Measurements from ENCODE around the gene IST1.

Gene IST1

DNA sequence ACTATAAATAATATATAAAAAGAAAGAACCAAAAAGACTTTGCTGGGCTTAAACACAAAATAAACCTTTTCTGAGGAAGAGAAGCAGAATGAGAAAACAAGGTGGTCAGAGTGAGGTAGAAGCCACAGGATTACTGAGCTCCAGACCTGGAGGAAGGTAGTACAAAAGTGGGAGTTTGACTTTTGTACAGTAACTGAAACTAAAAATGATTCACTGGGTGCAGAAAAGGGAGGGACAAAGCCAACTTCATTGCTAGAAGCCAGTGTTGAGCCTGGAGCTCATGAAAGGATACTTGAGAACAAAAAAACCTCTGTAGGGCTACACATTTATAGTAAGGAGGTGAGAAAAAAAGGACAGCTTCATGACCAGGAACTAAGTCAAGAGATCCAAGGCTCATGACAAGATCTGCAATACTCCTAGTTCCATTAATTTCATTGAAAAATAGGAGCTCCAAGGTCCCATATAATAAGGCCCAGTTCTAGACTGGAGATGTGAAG is 59.4 kb downstream of the IST1 start:
- Histone ChIP-seq H3K36me3 (ENCODE audit: control insufficient read depth, insufficient read depth, low read length) (no peaks in the 10 kb centered on the region), H3K9ac (ENCODE audit: low read length) (no peak overlapping the region), H3K27ac (ENCODE audit: low read depth, low read length) (no peak overlapping the region), H3K27me3 (ENCODE audit: control insufficient read depth, insufficient read depth, low read length) (no peaks in the 10 kb centered on the region), H3K4me3 (ENCODE audit: low read length) (no peak overlapping the region), H3K4me1 (ENCODE audit: control insufficient read depth, insufficient read depth, low read length) (no peaks in the 10 kb centered on the region)

DNA sequence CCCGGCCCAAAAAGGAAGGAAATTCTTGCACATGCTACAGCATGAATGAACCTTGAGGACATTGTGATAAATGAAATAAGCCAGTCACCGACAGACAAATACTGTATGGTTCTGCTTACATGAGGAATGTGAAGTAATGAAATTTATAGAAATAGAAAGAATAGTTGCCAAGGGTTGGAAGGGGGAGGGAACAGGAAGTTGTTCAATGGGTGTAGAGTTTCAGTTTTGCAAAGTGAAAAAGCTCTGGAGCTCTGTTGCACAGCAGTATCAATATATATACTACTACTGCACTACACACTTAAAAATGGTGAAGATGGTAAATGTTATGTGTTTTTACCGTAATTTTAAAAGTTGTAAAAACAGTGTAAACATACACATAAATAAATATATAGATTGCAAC is 61.2 kb downstream of the IST1 start:
- Histone ChIP-seq H3K27ac (ENCODE audit: low read depth, low read length) (no peak overlapping the region), H3K36me3 (ENCODE audit: control insufficient read depth, insufficient read depth, low read length) (no peaks in the 10 kb centered on the region), H3K4me1 (ENCODE audit: control insufficient read depth, insufficient read depth, low read length) (no peaks in the 10 kb centered on the region), H3K4me3 (ENCODE audit: low read length) (no peak overlapping the region), H3K27me3 (ENCODE audit: control insufficient read depth, insufficient read depth, low read length) (no peaks in the 10 kb centered on the region), H3K9ac (ENCODE audit: low read length) (no peak overlapping the region)

DNA sequence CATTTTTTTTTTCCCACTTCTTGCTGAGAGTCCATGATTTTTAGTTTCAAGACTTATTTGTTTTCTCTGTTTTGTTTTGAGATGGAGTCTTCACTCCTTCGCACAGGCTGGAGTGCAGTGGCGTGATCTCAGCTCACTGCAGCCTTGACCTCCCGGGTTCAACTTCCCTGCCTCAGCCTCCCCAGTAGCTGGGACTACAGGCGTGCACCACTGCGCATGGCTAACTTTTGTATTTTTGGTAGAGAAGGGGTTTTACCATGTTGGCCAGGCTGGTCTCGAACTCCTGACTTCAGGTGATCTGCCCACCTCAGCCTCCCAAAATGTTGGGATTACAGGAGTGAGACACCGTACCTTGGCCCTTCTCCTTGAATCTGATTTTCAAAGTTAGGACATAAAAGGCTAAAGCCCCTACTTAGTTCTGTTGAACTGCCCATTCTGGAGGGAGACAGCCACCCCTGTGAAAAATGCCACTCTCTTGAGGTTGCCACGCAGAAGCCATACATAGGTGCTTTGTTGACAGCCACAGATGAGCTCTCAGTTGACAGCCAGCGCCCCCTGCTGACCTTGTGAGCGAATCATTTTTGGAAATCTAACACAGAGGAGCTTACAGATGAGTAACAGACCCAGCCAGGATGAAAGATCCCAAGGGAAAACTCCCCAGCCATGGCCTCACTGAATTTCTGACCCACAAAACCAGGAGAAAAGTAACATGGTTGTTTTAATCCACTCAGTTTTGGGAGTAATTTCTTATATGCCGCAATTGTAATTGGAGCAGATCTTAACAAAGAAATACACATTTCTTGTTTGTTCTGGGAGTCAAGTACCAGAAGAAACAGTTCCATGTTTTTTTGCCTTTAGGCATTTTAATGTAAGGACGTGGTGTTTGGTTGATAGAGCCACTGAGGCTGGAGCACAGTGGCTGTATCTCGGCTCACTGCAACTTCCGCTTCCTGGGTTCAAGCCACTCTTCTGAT is 66.0 kb downstream of the IST1 start:
- H3K4me3 ChIP-seq (ENCODE audit: low read length), result no peak overlapping the region
- H3K4me1 ChIP-seq (ENCODE audit: control insufficient read depth, insufficient read depth, low read length), result no peaks in the 10 kb centered on the region
- H3K27me3 ChIP-seq (ENCODE audit: control insufficient read depth, insufficient read depth, low read length), result no peaks in the 10 kb centered on the region
- H3K9ac ChIP-seq (ENCODE audit: low read length), result no peak overlapping the region
- no peaks in the 10 kb centered on the region for H3K36me3 ChIP-seq (ENCODE audit: control insufficient read depth, insufficient read depth, low read length)
- no peak overlapping the region for H3K27ac ChIP-seq (ENCODE audit: low read depth, low read length)

DNA sequence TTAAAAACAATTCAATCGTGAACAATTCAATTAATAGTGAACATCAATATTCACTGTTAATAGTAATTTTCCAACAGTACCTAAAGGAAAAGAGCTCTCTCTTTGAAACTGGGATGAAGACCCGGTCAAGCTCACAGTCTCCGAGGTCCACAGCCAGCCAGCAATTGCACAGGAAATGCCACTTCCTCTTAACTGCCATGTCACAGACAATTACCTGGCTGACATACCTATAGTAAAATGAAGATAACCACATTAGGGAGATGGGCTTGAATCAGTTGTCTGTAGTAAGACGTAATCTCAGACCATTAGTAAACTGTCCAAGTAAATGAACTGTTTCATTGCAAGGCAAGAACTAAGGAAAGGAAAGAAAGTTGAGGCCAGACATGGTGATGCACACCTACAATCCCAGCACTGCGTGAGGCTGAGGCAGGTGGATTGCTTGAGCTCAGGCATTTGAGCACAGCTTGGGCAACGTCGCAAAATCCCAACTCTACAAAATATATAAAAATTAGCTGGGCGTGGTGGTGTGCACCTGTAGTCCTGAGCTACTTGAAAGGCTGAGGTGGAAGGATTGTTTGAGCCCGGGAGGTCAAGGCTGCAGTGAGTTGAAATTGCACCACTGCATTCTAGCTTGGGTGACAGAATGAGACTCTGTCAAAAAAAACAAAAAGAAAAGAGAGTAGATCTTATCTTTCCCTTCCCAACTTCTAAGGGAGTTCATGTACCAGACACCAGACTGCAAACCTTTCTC is 68.0 kb downstream of the IST1 start:
- no peaks in the 10 kb centered on the region for H3K27me3 ChIP-seq (ENCODE audit: control insufficient read depth, insufficient read depth, low read length)
- H3K27ac ChIP-seq (ENCODE audit: low read depth, low read length), result no peak overlapping the region
- H3K4me1 ChIP-seq (ENCODE audit: control insufficient read depth, insufficient read depth, low read length), result no peaks in the 10 kb centered on the region
- no peak overlapping the region for H3K9ac ChIP-seq (ENCODE audit: low read length)
- H3K36me3 ChIP-seq (ENCODE audit: control insufficient read depth, insufficient read depth, low read length), result no peaks in the 10 kb centered on the region
- H3K4me3 ChIP-seq (ENCODE audit: low read length), result no peak overlapping the region

DNA sequence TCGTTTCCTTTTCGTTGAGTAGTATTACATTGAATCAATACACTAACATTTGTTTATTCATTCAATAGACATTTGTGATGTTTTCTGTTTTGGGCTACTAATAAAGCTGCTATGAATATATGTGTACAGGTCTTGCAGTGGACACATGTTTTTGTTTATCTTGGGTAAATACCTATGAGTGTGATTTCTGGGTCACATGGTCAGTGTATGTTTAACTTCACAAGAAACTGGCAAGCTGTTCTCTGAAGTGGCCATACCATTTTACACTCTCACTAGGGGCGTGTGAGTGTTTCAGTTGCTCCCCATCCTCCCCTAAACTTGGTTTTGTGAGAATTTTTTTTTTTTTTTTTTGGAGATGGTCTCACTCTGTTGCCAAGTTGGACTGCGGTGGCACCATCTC is 69.9 kb downstream of the IST1 start:
- Histone ChIP-seq H3K4me1 (ENCODE audit: control insufficient read depth, insufficient read depth, low read length) (no peaks in the 10 kb centered on the region), H3K36me3 (ENCODE audit: control insufficient read depth, insufficient read depth, low read length) (no peaks in the 10 kb centered on the region), H3K4me3 (ENCODE audit: low read length) (no peak overlapping the region), H3K9ac (ENCODE audit: low read length) (no peak overlapping the region), H3K27ac (ENCODE audit: low read depth, low read length) (no peak overlapping the region), H3K27me3 (ENCODE audit: control insufficient read depth, insufficient read depth, low read length) (no peaks in the 10 kb centered on the region)

DNA sequence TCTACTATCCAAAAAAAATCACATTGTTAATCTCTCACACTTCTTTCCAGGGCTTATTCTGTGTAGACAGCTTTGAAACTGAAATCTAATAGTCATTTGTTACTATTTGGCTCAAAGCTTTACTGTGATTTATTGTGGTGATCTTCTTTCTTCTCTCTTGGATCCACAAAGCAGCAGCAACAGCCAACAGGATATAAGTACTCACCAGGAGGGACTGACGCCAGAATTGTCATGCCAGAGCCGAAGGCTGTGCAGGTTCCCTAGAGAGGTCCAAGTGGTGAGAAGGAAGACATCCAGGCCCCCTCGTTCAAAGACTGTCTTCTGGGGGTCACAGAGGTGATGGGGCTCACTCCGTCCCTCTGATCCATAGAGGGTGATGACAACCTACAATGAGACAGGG is 71.6 kb downstream of the IST1 start:
- Histone ChIP-seq H3K4me1 (ENCODE audit: control insufficient read depth, insufficient read depth, low read length) (no peaks in the 10 kb centered on the region), H3K36me3 (ENCODE audit: control insufficient read depth, insufficient read depth, low read length) (no peaks in the 10 kb centered on the region), H3K27ac (ENCODE audit: low read depth, low read length) (no peak overlapping the region), H3K4me3 (ENCODE audit: low read length) (no peak overlapping the region), H3K9ac (ENCODE audit: low read length) (no peak overlapping the region), H3K27me3 (ENCODE audit: control insufficient read depth, insufficient read depth, low read length) (peaks cover 2% of the 10 kb centered on the region)

DNA sequence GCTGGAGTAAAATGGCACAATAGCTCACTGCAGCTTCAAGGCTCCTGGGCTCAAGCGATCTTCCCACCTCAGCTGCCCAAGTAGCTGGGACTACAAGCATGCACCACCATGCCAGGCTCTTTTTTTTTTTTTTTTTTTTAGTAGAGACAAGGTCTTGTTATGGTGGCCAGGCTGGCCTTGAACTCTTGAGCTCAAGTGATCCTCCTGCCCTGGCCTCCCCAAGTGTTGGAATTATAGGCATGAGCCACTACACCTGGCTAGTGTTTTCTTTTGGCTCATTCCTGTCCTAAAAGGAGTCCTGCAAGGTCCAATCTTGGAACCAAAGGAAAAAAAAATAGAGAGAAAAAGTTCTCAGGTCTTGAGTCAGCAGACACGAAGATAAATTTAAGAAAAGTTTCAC is 74.0 kb downstream of the IST1 start:
- Histone ChIP-seq H3K27me3 (ENCODE audit: control insufficient read depth, insufficient read depth, low read length) (peaks cover 2% of the 10 kb centered on the region), H3K27ac (ENCODE audit: low read depth, low read length) (no peak overlapping the region), H3K4me3 (ENCODE audit: low read length) (no peak overlapping the region), H3K9ac (ENCODE audit: low read length) (no peak overlapping the region), H3K36me3 (ENCODE audit: control insufficient read depth, insufficient read depth, low read length) (no peaks in the 10 kb centered on the region), H3K4me1 (ENCODE audit: control insufficient read depth, insufficient read depth, low read length) (no peaks in the 10 kb centered on the region)

DNA sequence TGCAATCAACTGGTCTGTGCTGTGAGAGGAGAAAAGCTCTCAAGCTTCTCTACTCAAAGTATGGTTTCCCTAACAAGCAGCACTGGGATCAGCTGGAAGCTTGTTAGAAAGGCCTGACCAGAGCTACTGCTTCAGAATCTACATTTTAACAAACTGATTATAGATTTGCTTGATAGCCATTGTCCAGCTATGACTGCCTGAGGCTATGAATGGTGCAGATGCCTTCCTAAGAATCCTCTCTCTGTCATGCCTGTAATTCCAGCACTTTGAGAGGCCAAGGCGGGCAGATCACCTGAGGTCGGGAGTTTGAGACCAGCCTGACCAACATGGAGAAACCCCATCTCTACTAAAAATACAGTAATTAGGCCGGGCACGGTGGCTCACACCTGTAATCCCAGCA is 76.2 kb downstream of the IST1 start:
- no peaks in the 10 kb centered on the region for H3K4me1 ChIP-seq (ENCODE audit: control insufficient read depth, insufficient read depth, low read length)
- H3K4me3 ChIP-seq (ENCODE audit: low read length), result no peak overlapping the region
- H3K36me3 ChIP-seq (ENCODE audit: control insufficient read depth, insufficient read depth, low read length), result no peaks in the 10 kb centered on the region
- H3K27me3 ChIP-seq (ENCODE audit: control insufficient read depth, insufficient read depth, low read length), result peaks cover 2% of the 10 kb centered on the region
- no peak overlapping the region for H3K9ac ChIP-seq (ENCODE audit: low read length)
- H3K27ac ChIP-seq (ENCODE audit: low read depth, low read length), result no peak overlapping the region

DNA sequence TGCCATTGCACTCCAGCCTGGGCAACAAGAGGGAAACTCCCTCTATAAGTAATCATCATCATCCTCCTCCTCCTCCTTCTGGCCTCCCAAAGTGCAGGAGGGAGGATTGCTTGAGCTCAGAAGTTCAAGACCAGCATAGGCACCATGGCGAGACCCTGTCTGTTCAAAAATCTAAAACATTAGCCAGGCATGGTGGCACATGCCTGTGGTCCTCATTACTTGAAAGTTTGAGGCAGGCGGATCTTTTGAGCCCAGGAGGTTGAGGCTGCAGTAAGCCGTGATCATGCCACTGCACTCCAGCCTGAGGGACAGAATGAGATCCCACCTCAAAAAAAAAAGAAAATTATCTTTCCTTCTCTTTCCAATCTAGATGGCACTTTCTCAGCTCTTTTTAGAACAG is 77.0 kb downstream of the IST1 start:
- Histone ChIP-seq H3K4me1 (ENCODE audit: control insufficient read depth, insufficient read depth, low read length) (no peaks in the 10 kb centered on the region), H3K27me3 (ENCODE audit: control insufficient read depth, insufficient read depth, low read length) (peaks cover 2% of the 10 kb centered on the region), H3K4me3 (ENCODE audit: low read length) (no peak overlapping the region), H3K9ac (ENCODE audit: low read length) (no peak overlapping the region), H3K36me3 (ENCODE audit: control insufficient read depth, insufficient read depth, low read length) (no peaks in the 10 kb centered on the region), H3K27ac (ENCODE audit: low read depth, low read length) (no peak overlapping the region)

DNA sequence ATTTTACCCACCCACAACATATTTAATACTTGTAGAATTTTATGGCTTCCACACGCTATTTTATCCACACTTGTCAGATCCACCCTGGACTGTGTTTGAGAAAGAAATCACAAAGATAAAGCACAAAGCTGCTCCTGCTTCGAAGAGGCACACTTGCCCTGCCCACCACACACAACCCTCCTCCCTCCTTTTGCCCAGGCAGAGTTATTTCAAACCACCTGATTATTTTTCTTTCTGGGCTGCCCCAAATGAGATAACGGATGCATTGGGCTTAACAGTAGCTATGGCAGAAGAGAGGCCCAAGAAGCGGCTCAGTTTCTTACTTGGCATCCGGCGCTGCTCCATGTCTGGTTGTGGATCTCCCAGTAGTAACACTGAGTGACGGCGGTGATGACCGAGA is 77.7 kb downstream of the IST1 start:
- H3K9ac ChIP-seq (ENCODE audit: low read length), result no peak overlapping the region

DNA sequence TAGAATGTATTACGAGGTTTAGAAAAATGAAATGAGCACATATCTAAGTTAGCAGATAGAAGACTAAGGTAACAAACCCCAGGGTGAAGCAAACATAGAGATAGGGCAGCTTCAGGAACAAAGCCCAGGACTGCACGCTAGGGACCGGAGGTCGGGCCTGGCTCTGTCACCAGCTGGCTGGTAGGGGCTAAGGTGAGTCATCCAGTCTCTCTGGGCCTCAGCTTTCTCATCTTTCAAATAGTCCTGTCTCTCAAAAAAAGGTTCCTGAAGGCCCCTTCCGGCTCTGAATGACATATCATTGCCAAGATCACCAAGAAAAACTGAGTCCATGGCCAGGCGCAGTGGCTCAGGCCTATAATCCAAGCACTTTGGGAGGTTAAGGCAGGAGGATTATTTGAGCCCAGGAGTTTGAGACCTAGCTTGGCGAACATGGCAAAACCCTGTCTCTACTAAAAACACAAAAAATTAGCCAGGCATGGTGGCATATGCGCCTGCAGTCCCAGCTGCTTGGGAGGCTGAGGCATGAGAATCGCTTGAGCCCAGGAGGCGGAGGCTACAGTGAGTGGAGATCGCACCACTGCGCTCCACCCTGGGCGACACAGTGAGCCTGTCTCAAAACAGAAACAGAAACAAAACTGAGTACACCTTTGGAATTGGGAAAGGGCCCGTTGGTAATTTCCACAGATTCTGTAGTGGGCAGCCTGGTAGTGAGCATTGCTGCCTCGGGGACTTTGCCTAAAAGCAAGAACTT is 78.9 kb downstream of the IST1 start:
- Histone ChIP-seq H3K27ac (ENCODE audit: low read depth, low read length) (no peak overlapping the region), H3K27me3 (ENCODE audit: control insufficient read depth, insufficient read depth, low read length) (peaks cover 2% of the 10 kb centered on the region), H3K36me3 (ENCODE audit: control insufficient read depth, insufficient read depth, low read length) (no peaks in the 10 kb centered on the region), H3K4me3 (ENCODE audit: low read length) (no peak overlapping the region), H3K9ac (ENCODE audit: low read length) (no peak overlapping the region), H3K4me1 (ENCODE audit: control insufficient read depth, insufficient read depth, low read length) (no peaks in the 10 kb centered on the region)

More for the DNA sequence above, 77.7 kb downstream of the IST1 start:
- Histone ChIP-seq H3K4me3 (ENCODE audit: low read length) (no peak overlapping the region), H3K36me3 (ENCODE audit: control insufficient read depth, insufficient read depth, low read length) (no peaks in the 10 kb centered on the region), H3K27ac (ENCODE audit: low read depth, low read length) (no peak overlapping the region), H3K27me3 (ENCODE audit: control insufficient read depth, insufficient read depth, low read length) (peaks cover 2% of the 10 kb centered on the region), H3K4me1 (ENCODE audit: control insufficient read depth, insufficient read depth, low read length) (no peaks in the 10 kb centered on the region)

All from rectal smooth muscle tissue (tissue), 1 donor.